ENCODE measurements around the gene PEX14.
"Not testable (repeated sequence)": the region's sequence is repeated elsewhere in the genome, so short reads cannot be mapped to it uniquely, and the experiment has no call there.

Gene PEX14, protein sequence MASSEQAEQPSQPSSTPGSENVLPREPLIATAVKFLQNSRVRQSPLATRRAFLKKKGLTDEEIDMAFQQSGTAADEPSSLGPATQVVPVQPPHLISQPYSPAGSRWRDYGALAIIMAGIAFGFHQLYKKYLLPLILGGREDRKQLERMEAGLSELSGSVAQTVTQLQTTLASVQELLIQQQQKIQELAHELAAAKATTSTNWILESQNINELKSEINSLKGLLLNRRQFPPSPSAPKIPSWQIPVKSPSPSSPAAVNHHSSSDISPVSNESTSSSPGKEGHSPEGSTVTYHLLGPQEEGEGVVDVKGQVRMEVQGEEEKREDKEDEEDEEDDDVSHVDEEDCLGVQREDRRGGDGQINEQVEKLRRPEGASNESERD

DNA sequence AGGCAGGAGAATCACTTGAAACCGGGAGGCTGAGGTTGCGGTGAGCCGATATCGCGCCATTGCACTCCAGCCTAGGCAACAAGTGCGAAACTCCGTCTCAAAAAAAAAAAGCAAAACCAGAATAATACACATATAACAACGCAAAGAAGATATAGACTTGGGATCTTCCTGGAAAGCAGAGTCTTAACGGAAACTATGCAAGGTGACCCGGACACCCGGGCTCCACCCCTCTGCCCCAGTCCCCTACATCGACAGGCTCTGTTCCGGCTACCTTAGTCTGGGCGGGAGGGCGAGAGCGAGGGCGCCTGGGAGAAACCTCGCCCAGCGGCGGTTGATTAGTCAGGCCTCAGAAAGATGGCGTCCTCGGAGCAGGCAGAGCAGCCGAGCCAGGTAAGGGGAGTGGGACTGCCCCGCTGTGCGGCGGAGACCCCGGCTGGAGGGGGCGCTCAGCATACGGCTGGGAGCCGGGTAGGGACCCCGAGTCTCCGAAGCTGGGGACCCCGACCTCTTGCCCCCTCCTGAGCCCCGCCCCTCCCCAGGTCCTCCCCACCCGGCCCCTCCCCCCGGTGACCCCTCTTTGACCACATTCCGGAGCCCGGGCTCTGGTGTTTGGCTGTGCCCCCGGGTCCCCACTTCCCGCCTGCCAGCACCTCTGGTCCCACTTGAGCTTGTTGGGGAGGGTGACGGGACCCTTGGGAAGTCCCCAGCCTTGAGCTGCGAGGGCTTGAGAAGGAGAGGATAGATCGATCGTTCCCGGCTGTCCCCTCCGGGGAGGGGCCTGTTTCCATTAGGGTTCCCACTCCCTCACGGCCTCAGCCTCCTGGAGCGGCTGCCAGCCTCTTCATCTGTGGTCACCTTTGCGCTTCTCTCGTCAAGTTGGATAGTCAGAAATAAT is at the start of gene PEX14:
Gene PEX14, plus strand, starts transcription at position 338 of the 895 bp plus-strand sequence. Its CDS starts 17 bp downstream, at position 355.
- DNase-seq: peak; percentile 99

DNA sequence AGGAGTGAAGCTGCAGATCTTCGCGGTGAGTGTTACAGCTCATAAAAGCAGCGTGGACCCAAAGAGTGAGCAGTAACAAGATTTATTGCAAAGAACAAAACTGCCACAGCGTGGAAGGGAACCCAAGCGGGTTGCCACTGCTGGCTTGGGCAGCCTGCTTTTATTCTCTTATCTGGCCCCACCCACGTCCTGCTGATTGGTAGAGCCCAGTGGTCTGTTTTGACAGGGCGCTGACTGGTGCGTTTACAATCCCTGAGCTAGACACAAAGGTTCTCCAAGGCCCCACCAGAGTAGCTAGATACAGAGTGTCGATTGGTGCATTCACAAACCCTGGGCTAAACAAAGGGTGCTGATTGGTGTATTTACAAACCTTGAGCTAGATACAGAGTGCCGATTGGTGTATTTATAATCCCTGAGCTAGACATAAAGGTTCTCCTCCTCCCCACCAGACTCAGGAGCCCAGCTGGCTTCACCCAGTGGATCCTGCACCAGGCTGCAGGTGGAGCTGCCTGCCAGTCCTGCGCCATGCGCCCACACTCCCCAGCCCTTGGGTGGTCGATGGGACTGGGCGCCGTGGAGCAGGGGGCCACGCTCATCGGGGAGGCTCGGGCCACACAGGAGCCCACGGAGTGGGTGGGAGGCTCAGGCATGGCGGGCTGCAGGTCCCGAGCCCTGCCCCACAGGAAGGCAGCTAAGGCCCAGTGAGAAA is 48.8 kb upstream of the PEX14 start:
- DNase-seq: not testable (repeated sequence)

DNA sequence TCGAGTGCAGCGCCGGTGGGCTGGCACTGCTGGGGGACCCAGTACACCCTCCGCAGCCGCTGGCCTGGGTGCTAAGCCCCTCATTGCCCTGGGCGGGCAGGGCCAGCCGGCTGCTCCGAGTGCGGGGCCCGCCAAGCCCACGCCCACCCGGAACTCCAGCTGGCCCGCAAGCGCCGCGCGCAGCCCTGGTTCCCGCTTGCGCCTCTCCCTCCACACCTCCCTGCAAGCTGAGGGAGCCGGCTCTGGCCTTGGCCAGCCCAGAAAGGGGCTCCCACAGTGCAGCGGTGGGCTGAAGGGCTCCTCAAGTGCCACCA is 48.3 kb upstream of the PEX14 start:
- DNase-seq: not testable (repeated sequence)

DNA sequence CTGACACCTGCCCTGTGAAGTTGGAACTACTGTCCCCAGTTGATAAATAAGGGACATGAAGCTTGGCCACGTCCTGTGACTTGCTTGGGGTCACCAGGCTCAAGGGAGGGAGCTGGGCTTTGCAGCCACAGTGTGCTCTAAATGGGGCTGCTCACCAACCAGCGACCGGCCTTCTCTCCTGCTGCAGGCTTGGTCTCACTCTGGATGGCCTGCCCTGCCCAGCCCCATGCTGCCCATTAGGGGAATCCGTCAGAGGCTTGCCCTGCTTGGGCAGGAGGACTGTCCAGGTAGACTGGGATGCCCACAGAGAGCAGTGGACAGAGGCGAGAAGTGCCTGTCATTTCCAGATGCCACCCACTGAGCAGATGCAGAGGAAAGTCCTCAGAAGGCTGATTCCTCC is 45.8 kb upstream of the PEX14 start:
- DNase-seq: no peak

DNA sequence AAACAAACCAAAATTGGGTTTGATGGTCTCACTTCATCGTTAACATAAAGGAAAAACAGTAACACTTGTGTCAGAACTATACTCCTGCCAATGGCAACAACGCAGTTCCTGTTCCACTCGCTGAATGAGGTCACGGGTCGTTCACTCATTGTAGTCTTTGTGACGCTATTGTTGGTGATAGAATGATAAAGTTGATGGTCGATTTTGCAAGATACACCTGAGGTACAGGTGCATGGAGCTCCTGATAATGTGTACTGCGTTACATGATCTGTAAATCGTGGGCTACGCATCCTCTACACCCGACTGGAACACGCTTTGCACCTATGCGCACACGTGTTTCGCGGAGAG is 44.9 kb upstream of the PEX14 start:
- no peak for DNase-seq

DNA sequence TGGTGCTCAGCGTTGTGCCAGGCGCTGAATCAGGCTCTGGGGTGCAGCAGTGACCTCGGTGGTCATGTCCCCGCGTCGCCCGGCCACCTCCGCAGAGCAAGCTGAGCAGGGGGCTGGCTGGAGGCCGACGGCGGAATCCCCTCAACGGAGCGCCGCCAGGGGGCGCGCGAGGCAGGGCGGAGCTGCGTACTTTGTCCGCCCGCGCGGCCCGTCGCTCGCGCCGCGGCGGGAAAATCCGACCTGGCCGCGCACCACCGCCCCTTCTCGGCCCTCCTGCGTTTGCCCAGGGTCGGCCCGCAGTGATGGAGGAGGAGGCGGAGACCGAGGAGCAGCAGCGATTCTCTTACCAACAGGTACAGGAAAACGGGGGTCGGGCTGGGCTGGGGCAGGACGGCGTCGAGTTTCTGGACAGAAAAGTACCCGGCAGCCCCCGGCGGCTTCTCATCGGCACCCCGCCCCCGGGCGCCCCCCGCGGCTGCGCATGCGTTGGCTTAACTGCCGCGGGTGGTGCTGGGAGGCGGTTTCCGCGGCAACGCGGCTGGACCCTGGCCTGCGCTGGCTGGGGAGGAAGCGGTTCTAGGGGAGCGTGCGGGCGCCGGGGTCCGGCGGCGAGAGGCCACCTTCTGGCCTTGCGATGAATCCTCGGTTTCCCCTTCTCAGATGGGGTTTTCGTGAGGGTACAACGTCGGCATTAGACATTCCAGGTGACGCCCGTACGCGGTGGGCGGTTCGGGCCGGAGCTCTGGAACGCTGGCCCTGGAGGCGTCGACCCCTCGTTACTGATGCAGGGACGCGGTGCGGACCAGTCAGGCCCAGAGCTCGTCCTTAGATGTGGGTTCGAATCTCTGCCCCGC is 44.3 kb upstream of the PEX14 start, which contains the start of gene CENPS:
Gene CENPS, plus strand, starts transcription at position 218 of the 854 bp plus-strand sequence. Its CDS starts 85 bp downstream, at position 303.
- peak; percentile 100 for DNase-seq

DNA sequence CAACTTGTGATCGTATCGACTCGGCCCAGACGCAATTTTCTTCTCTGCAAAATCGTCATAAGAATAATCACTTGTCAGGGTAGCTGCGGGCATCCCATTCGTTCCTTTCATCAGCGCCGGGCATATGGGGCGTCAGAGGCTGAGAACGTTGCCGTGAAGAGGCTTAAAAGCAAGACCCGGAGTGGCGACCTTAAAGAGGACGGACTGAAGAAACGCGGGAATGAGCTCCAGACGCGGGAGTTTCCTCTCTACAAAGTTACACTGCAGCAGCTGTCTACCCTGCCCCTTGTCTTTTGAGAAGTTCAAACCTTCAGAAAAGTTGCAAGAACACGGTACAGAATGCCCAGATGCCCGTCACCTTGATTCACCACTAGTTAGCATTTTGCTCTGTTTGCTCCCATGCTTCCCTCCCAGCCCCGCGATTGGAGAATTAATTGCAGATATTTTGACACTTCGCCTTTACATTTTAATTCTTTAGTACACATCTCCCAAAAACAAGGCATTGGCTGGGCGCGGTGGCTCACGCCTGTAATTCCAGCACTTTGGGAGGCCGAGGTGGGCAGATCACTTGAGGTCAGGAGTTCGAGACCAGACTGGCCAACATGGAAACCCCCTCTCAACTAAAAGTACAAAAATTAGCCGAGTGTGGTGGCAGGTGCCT is 43.5 kb upstream of the PEX14 start:
- peak; percentile 93 for DNase-seq

DNA sequence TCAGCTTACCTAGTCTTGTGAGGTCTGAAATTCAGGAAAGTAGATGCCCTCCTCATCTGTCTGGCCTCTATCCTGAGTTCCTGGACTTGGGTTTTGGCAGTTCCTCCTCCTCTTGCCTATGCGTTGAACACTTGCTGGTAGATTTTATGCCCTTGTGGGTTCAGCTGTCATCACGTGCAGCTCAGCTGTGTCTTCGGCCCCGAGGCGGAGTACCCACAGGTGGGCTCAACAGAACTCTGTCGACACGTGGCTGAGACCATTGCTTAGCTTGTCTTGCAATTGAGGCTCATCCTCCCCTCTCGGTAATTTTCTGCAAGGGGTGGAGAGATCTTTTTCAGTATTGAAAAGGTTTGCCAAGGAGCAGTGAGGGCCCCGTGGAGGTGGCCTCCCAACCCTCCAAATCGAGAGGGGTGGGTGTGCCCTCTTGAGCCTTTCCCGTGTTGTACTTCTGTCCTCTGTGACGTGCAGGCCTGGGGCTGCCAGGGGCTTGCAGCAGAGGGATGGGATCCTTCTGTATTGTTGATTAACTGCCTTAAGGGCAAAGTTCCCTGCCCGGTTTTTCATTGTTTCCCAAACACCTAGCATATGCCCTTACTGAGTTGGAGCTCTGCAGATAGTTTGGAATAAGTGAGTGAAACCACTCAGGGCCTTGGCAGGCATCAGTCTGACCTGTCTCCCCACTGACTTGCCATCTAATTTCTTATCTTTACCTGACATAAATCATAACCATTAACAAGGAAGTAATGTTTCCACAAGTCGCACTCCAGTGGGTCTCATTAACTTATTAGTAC is 41.6 kb upstream of the PEX14 start:
- DNase-seq: no peak

DNA sequence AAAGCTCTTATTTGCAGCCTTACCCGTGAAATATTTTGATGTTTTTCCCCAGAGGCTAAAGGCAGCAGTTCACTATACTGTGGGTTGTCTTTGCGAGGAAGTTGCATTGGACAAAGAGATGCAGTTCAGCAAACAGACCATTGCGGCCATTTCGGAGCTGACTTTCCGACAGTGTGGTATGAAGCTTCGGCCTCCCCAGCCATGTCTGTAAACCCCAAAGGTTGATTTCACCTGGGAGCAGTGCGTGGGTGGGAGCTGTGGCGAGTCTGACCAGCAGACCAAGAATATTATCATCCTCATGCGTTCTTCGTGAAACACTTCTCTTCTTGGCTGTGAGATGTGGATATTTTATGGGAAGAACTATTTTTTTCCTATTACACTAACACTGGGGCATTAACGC is 41.0 kb upstream of the PEX14 start:
- no peak for DNase-seq

DNA sequence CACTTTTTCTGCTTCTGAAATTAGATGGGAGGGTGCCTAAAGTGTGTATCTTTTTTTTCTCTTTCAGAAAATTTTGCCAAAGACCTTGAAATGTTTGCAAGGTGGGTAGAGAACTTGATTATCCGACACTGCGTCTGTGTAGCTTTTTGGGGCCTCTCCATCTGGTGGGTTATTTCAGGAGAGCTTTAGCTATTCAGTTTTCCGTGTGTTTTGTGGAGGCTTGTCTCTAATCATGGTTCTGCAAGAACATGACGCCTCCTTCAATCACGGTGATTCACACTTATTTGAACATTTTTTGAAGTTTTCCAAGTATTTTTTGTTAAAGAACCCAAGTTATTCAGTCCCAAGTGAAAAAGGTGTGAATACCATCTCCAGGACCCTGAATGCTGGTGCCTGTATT is 40.2 kb upstream of the PEX14 start:
- DNase-seq: no peak

DNA sequence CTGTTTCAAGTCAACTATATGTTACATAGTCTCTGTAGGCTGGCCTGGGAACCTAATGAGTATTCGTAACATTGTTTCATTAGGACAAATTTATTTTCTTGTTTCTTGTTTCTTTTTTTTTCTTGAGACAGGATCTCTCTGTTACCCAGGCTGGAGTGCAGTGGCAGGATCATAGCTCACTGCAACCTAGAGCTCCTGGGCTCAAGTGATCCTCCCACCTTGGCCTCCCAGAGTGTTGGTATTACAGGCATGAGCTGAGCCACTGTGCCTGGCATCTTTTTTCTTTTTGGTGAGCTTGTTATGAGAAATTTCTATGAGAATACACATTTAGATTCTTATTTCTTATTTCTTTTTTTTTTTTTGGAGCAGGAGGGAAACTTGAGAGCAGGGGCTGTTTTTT is 37.7 kb upstream of the PEX14 start:
- DNase-seq: no peak

DNA sequence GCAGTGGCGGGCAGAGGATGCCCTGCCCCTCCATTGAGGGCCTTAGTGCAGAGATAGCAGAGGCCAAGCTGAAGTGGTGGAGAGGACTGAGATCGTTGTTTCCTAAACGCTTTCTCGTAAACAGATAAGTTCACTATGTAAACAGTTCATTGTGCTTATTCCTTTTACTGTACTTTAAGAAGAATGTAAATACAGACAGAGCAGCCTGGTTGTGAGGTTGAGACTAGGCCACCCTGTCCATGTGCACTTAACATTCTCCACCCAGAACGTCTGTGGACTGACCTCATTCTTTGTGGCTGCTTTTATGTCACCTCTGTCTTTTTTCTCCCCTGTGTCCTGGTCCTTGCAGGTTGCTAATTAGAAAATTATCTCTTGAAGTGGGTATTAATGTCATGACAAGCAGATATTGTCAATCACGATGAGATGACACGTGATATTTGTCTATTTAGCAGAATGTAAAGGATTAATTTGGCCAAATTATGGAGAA is 36.0 kb upstream of the PEX14 start:
- peak; percentile 96 for DNase-seq

DNA sequence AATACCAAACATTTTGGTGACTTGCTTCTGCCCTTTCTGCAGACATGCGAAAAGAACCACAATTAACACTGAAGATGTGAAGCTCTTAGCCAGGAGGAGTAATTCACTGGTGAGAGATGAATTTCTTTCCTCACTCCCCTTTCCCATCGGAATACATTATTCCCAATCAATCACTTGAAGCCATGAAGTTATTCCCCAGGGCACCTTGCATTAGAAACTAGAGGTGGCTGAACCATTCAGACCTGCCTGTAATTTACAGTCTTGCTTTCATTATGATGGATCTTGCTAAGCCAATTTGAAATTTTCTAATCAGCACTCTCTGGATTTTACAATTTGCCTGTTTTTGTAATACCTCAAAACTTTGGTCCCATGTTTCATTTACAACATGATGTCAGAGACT is 34.4 kb upstream of the PEX14 start:
- DNase-seq: no peak

DNA sequence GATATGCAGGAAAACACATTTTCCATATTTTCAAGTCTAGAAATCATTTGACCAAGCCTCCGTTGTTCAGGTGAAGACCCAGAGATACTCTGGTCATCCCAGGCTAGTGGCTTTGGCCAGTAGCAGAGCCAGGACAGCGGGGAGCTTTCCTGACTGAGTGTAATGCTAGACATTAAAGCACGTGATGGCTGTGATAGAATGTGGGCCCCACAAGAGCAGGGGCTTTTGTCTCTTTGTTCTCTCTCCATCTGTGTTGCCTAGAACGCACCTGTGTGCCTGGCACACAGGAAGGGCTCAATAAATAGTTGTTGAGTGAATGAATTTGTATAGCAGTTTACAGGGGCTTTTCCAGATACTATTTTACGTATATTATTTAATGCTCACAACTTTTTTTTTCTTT is 34.0 kb upstream of the PEX14 start:
- DNase-seq: no peak

DNA sequence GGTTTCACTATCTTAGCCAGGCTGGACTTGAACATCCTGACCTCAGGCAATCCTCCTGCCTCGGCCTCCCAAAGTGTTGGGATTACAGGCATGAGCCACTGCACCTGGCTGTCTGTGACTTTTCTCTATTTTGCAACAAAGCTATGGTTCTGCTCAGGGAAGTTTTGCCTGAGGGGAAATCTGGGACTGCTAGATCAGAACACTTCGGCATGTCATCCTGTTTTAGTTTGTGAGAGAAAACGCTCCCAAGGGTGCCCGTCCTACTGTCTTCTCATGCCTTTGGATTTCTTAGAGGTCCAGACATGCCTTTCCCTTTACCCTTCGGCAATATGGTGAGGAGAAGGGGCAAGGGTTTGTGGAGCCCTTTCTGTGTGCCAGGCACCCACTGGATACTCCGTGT is 30.5 kb upstream of the PEX14 start:
- no peak for DNase-seq

DNA sequence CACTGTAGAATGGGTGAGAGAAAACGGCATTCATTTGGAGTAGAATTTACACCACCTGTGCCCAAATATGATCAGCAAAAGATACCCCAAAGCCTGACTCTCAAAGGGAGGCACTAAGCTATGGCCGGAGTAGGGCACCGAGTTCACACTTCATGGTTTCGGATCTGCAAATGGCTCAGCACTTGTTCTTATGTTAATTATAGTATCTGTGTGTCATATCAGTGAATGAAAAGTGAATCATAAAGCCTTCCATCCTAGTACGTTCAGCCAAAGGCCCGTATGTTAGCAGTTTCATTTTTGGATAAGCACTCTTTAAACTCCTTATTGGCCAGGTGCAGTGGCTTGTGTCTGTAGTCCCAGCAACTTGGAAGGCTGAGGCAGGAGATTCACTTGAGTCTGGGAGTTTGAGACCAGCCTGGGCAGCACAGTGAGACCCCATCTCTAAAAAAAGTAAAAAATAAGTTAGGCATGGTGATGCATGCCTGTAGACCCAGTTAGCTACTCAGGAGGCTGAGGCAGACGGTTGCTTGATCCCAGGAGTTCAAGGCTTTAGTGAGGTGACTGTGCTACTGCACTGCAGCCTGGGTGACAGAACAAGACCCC is 29.9 kb upstream of the PEX14 start:
- no peak for DNase-seq

DNA sequence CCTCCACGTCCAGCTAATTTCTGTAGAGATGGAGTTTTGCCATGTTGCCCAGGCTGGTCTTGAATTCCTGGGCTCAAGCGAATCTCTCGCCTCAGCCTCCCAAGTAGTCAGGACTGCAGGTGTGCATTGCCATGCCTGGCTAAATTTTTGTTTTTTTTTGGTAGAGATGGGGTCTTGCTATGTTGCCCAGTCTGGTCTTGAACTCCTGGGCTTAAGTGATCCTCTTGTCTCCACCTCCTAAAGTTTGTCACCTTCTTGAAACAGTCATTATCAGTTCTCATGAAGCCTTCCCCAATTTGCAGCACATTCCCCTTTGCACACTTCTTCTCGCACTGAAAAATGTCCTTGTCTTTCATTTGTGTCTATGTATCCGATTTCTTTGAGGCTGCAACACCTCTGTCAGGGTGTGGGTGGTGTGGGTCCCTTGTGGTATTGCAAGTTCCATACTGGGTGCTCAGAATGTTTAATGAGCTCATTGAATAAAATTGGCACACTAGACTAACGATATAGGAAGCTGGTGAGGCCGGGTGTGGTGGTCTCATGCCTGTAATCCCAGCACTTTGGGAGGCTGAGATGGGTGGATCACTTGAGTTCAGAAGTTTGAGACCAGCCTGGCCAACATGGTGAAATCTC is 27.8 kb upstream of the PEX14 start:
- DNase-seq: no peak

DNA sequence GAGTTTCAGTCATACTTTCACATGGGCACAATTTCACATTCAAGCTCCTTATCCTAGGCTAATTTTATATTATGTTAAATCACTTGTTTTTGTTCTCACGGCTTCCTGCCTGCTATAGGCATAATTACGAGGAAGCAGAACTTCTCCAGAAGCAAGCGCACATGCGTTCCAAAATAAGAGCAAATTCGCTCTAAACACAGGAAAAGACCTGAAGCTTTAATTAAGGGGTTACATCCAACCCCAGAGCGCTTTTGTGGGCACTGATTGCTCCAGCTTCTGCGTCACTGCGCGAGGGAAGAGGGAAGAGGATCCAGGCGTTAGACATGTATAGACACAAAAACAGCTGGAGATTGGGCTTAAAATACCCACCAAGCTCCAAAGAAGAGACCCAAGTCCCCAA is 25.0 kb upstream of the PEX14 start, which contains the start of gene CORT:
Gene CORT, plus strand, starts transcription at position 281 of the 400 bp plus-strand sequence. CDS start 193 bp downstream, outside the sequence.
- no peak for DNase-seq

DNA sequence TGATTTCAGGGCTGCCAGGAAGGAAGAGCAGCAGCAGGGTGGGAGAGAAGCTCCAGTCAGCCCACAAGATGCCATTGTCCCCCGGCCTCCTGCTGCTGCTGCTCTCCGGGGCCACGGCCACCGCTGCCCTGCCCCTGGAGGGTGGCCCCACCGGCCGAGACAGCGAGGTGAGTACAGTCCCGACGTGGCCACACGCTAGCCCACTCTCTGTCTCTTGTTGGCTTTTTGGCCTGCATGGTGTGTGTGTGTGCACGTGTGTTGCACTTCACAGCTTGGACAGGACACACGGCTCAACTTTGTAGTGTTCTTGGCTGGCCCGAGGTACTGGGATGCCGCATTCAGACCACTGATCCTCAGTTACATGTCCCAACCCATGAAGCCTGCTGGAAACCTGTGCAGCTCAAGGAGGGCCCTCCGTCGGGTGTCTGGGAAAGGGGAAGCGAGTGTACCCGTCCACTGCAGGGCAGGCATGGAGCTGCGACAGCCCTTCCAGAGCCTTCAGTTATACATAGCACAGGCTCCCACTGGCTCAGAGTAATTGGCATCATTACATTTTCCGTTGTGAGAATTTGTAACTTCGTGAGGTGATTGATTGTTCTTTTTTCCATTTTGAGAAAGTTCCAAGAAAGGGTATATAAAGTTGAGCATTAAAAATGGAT is 24.5 kb upstream of the PEX14 start:
- no peak for DNase-seq

Measured in NCI-H510A treated with DMSO at 0.1 percent for 48 hours (cell line).